ENCODE results near the gene C11orf86.
A peak's percentile ranks its signal among the peaks of the same experiment; 100 is the strongest.
"Not testable (repeated sequence)": the region's sequence is repeated elsewhere in the genome, so short reads cannot be mapped to it uniquely, and the experiment has no call there.

The C11orf86 gene

GRCh38 chr11:66967670-66968425 is 7.3 kb upstream of the C11orf86 start:
- peak; percentile 81 for DNase-seq

DNA sequence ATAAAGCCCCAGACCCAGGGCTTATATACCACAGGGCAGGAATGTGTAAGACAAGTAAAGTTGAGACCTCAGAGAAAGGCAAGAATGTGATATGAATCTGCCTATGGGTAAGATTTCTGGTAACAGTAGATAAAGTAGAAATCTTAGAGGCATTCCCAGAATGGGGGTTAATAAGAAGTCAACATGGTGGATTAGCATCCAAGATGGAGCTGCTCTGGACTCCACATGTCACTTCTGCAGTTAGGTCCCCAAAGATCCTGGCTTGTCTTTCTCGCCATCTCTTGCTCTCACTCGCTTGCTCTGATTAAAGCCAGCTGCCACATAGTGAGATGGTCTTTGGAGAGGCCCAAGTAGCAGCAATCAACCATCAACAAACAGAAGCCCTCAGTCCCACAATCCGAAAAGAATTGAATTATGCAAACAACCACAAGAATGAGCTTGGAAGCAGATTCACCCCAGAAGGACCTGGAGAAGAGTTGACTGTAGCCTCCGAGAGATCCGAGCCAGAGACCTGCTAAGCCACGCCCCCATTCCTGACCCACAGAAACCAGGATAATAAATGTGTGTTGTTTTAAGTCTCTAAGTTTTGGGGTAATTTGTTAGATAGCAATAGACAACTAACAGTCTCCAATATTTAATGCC is 5.4 kb upstream of the C11orf86 start:
- peak; percentile 7 for DNase-seq

GRCh38 chr11:66970371-66970806 is 4.7 kb upstream of the C11orf86 start:
- DNase-seq = no peak

- peak; percentile 100 for DNase-seq
Observed at GRCh38 chr11:66970807-66971442, 4.2 kb upstream of the C11orf86 start.

GRCh38 chr11:66971488-66971887 is 3.6 kb upstream of the C11orf86 start:
- no peak for DNase-seq

- no peak for DNase-seq
Observed at GRCh38 chr11:66973956-66974580, 1.0 kb upstream of the C11orf86 start.

DNA sequence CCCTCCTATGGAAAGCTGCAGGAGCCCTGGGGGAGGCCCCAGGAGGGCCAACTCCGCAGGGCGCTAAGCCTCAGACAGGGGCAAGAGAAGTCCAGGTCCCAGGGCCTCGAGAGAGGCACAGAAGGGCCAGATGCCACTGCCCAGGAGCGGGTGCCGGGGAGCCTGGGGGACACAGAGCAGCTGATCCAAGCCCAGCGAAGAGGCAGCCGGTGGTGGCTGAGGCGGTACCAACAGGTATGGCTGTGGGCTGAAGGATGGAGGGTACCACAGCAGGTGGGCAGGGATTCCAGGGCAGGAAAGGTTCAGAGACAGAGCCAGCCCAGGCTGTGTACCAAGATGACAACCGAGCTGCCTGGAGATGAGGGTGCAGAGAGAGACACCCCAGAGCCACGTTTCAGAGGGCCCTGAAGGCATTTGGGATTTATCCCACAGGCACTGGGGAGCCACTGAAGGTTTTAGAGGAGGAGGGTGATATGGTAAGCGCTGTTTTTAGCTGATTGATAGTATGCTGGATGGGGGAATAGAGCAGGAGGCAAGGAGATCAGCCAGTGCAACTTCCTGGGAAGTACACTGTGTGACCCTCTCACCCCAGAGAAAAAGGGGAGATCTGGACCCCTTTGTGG is 412 bp downstream of the C11orf86 start:
- no peak for DNase-seq

DNA sequence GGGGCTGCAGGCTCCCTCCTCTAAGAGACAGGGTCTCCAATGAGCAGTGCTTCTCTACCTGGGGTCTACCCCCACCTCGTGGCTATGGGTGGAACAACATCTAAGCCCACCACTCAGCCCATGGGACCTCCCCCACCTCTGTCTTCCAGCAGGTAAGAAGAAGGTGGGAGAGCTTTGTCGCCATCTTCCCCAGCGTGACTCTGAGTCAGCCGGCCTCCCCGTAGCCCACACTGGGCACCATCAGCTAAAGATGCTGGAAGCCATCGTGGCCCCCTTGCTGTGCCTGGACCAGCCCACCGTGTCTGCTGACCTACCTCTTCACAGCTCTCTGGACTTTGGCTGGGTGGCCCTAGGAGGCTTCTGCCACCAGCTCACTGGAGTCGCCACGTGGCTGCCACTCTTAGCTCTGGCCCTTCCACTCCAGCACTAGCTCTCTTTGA is 944 bp downstream of the C11orf86 start:
- no peak for DNase-seq

- no peak for DNase-seq
Observed at GRCh38 chr11:66976925-66977324, 1.8 kb downstream of the C11orf86 start.

DNA sequence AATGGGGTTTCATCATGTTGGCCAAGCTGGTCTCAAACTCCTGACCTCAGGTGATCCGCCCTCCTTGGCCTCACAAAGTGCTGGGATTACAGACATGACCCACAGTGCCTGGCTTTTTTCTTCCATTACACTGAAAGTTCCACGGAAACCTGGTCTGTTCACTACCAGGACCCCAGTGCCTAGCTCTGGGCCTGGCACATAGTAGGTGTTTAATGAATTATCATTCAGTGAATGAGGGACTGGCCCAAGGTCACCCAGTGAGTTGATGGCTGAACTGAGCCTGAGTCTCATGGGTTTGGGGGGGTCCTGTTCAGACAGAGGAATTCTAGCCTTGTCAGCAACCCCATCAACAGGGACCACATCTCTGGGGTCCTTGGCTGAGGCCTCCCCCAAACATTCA is 3.1 kb downstream of the C11orf86 start:
- DNase-seq = no peak

DNA sequence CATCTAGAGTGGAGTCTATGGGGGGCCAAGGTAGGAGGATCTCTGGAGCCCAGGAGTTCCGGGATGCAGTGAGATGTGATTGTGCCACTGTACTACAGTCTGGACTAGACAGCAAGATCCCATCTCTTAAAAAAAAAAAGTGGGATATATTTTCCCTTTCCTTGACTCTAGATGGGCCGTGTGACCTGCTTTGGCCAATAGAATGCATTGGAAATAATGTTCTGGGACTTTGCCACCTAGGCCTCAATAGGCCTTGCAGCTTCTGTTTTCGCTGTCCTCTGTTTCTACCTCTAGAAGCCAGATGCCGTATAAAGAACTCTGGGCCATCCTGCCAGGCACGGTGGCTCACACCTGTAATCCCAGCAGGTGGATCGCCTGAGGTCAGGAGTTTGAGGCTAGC is 3.6 kb downstream of the C11orf86 start:
- DNase-seq = no peak

GRCh38 chr11:66979336-66979980 is 4.4 kb downstream of the C11orf86 start:
- DNase-seq = peak; percentile 74

GRCh38 chr11:66981976-66982578 is 7.0 kb downstream of the C11orf86 start:
- peak; percentile 73 for DNase-seq

GRCh38 chr11:66983275-66983924 is 8.3 kb downstream of the C11orf86 start:
- DNase-seq = no peak

DNA sequence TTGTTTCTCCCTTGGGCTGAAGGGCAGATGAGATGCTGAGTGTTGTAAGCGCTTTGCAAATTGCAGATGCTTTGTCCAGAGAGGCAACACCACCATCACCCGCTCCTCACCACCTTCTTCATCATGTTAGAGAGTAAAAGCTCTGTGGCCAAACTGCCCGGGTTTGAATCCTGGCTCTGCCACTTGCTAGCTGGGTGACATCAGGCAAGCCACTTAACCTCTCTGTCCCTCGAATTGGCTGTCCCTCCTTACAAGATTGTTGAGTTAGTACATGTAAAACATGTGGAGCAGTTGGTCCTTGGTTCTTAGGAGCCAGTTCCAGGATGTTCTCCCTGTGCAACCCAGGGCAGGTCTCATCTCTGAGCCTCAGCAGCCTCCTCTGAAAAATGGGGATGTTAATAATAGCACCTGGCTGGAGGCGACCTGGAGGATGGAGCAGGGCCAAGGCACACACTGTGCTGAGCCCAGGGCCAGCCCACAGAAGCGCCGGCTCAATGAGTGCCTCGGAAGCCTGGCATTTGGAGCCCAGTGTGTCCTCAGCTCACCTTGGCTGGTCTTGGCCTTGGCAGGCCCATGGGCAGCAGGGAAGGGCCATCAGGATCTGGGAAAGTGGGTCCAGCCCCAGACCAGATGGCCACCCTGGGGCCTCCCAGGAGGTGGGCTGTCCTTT is 10.5 kb downstream of the C11orf86 start:
- DNase-seq = no peak

- DNase-seq = no peak
Observed at GRCh38 chr11:66986178-66986545, 11.1 kb downstream of the C11orf86 start.

GRCh38 chr11:66987158-66987620 is 12.1 kb downstream of the C11orf86 start:
- DNase-seq = no peak

DNA sequence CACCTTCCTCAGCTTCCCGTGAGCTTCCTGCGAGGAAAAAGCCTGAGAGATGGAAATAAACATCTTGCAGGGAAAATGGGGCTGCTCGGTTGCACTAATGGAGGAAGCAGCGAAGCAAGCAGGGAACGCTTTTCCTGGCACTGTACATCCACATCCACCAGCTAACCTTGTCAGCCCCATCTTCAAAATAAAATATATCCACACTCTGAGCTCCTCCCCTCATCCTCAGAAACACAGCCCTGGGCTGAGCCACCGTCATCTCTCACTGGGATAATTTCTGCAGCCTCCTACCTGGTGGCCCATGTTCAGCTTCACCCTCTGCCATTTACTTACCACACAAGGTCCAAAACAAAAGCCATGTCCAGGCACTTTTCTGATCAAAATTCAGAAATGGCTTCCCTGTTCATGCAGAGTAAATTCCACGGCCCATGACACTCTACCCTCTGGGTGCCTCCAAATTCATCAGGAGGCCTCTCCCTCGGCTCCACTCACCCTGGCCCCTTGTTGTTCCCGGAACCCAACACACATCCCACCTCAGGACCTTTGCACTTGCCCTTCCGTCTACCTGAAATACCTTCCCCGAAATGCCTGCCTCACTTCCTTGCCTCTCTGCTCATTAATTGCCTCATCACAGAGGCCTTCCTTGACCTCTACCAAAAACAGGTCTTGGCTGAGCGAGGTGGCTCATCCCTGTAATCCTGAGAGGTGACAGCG is 13.0 kb downstream of the C11orf86 start:
- DNase-seq = no peak

- not testable (repeated sequence) for DNase-seq
Observed at GRCh38 chr11:66988741-66989140, 13.6 kb downstream of the C11orf86 start.

DNA sequence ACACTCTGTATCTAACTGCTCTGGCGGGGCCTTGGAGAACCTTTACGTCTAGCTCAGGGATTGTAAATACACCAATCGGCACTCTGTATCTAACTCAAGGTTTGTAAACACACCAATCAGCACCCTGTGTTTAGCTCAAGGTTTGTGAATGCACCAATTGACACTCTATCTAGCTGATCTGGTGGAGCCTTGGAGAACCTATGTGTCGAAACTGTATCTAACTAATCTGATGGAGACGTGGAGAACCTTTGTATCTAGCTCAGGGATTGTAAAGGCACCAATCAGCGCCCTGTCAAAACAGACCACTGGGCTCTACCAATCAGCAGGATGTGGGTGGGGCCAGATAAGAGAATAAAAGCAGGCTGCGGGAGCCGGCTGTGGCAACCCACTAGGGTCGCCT is 14.3 kb downstream of the C11orf86 start:
- DNase-seq = not testable (repeated sequence)
